Glomerular endothelial cell (primary cell): ENCODE data around the gene PEPD. TPM values are rescaled to one million over a fixed set of nuclear protein-coding genes. Genes with fewer than 3 reads are reported as not detected.

ENCODE experiments used
- DNase-seq: peaks from one replicate; pipeline ENCODE4 v3.0.0-alpha.2; 2011; ENCODE audit warnings: low read depth, low spot score; ENCODE audit errors: extremely low read depth
- total RNA-seq: library from RNA; depleted of rRNA; stranded (reverse); fragments of >200 nt; gene quantifications from 2 replicates; pipeline ENCODE4 v1.2.3, GENCODE V29; 2015

The PEPD gene
- total RNA-seq, 1 donor from 2014 or later = 110 TPM

DNA sequence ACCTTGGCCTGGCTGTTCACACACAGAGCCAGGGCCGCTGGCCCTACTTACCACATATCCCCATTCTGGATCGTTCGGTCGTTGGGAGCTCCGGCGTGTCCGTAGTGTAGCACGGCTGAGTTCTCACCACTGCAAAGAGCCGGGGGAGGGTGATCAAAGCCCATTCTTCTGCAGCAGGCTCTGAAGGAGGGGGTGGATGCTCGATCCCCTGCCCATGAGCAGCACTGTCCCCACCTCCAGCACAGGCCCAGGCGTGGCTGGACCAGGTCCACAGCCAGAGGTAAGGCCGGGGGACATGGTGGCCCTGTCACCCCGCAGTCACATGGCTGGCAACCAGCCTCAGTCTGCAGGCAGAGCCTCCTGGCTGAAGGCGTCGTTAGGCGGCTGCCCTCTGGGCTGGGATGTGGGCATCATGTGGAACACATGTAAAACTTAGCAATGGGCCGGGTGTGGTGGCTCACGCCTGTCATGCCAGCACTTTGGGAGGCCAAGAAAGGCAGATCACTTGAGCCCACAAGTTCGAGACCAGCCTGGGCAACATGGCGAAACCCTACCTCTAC is 109.9 kb downstream of the PEPD start:
- no peak for DNase-seq

DNA sequence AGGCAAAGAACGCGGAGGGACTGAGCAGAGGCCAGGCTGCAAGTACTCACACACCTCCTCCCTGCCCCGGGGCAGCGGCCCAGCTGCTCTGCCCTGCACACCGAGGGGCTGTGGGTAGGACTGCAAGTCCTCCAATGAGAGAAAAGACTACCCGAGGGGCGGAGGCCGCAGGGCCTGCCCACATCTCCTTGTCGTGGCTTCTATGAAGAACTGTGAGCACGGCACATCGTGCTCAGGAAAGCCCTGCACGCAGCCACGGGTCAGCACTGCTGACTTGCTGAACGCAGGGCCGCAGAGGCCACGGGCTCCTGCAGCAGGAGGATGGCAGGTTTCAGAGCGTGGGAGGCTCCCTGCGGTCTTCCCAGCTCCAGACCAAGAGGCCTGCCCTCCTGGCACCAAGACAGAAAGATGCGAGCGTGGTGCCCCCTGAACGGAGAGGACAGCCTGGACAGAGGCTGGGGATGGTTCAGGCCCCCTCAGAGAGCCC is 110.6 kb downstream of the PEPD start:
- no peak for DNase-seq

DNA sequence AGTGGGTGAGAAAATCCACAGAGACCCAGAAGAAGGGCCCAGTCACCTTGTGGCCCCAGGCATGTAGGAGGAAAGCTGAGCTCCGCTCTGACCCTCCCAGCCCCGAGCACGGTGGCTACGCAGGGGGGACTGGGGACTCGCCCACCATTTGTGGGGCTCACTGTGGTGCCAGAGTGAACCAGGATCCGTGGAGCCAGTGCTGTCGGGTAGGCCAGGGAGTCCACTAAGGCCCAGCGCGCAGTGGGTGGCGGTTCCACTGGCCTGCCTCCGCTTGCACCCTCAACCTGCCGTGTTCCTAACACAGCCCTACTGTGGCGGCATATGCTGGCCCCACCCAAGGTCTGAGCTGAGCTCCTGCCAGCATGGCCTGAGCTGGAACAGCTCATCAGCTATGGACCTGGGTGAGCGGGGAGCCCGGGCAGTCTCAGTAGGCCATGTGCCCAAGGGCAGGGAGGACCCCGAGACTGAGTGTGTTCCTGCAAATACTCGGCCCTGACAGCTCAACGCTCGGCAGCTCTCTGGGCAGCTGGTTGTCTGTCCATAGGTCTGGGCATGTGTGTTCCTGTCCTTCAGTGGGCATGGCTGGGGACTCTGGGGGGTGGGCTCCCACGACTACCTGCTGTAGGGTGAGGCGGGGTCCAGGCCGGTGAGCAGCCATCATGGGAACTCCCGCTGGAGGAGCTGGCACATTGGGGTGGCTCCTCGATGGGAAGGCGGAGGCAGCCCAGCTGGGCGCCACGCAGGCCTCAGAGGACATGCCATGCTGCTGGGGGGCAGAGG is 111.5 kb downstream of the PEPD start:
- DNase-seq = no peak

DNA sequence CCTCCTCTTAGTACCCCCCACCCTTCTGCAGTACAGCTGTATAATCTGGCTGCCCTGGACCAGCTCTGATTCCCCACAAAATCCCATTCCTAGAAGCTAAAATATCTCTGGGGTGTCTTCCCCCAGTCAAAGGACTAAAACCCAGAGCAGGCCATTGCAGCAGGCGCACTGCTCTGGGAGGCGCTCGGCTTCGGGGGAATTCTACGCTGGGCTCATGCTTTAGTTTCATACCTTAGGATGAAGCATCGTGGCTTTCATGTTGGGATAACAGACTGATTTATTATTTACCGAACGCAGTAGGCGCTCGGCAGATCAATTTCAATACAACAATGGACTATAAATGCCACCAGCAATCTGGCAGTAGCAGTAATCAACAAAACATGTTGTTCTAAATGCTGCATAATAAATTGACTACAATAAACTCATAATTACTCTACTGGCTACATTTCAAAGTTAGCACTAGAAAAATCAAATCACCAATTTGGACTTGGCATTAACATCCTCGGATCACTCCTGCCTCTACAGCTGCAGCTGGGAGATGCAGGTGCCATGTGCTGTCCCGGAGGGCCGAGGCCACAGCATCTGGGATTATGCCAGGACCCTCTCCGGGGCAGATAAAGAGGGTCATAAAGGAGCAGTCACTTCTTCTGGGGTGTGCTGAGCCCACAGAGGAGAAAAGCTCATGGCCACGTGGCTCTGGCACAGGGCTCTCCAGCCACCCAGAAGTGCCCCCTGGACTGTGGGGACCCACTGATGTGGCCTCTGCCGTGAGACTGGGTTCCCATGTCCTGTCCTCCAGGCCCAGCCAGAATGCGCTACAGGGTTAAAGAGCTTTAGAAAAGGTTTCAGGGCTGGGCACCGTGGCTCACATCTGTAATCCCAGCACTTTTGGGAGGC is 112.8 kb downstream of the PEPD start:
- DNase-seq = no peak

DNA sequence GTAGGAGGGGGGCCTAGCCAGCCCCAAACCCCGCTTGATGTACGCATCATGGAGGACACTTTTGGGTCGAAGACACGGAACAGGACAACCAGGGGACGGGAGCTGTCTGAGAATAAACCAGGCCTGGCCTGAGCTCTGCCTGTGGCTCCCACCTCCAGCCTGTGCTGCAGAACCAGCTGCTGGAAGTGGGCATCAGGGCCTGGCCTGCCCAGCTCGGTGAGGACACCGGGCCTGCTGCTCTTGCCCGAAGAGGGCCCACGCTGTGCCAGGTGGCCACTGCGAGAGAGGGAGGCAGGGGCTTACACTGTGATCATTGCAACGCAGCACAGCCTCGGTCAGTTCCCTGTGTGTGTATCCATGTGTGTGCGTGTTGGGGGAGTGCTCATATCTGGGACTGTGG is 113.5 kb downstream of the PEPD start:
- DNase-seq = no peak

DNA sequence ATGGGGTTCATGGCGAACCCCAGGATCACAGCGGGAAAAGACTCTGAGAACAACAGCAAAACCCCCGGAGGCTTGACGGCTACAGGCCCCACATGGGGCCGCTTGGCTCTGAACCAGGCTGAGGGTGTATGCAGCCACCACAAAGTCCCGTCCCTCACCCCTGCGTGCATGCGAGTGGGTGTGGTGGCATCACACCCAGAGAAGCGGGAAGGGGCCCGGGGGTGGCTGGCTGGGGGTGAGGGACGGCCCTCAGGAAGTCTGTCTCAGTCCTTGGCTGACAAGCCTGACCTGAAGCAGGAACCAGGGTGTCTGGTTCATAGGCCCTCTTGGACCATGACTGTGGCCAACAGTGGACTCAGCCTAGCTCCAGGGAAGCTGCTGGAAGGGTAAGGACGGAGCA is 113.9 kb downstream of the PEPD start:
- DNase-seq = no peak

DNA sequence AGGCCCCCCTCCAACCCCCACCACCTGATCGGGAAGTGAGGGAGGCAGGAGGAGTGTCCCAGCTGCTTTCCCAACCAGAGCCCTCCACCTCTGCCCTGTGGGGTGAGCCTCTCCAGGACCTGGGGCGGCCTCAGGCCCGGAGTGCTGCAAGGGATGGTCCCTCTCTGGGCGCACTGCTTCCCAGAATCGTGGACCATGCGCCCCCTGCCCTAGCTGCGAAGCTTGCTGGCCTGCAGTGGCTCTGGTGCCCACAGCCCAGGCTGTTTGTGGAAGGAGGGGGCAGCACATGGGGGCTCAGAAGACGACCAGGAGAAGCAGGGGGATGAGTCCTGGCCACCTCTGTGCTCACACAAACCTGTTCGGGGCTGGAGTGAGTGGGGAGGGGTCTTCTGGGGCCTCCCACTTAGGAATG is 114.4 kb downstream of the PEPD start:
- DNase-seq = no peak

DNA sequence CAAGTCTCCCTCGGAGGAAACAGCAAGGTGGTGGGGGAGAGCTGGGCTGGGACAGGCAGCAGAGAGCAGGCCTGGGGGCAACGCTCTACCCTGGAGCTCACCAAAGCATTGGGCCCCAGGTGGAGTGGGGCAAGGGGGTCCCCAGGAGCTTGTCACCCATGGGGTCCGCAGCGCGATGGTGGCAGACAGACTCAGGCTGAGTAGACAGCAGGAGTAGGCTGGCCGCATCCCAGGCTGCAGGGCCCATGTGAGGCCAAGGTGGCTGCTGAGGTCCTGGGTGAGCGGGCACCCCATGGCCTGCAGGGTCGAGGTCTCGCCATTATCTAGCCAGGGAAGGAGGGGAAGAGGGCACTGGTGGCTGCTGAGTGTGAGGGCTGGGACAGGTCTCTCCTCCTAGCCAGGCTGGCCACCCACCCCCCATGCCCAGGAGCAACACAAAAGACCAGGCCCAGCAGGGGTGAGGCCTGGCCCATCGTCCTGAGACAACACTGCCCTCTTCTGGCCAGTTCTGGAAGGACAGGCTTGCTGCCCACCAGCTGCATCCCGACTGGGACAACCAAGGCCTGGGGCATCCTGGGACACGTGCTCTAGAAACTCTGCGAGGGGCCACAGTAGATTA is 115.0 kb downstream of the PEPD start:
- no peak for DNase-seq

DNA sequence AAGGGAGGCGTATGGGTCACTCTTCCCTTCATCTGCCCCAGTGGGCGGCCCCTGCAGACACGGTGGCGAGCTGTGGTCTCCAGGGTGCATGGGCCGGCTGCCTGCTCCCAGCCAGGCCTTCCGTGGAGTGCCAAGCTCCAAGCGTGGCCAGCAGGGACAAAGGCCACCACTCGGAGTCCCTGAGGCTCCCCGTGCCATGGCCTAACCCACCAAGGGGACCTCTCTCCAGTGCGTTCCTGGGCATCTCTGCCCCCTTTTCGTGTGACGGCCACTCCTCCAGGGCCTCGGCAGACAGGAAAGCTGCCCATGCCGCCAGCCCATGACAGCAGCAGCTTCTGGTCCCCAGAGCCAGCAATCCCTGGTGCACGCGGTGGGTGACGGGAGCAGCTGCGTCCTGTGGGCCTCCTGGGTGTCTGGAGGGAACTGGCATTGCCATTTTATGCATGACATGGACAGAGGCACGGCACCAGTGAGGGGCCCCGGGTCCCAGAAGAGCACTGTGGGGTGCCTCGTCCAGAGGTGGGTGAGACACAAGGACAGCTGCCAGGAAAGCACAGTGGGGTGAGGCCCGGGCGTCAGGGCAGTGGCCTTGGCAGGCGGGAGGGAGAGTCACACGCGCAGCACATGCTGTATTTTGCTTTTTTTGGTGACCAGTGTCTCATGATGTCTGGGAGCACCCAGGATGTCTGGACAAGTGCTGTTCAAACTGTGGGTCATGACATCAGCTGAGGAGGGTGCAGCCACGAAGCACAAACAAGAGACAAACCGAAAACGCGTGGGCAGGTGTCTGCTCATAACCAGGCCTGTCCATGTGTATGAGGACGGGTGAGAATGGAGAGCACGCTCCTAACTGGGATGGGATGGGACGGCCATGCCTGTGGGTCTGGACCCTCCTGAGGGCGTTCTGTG is 115.8 kb downstream of the PEPD start:
- no peak for DNase-seq

DNA sequence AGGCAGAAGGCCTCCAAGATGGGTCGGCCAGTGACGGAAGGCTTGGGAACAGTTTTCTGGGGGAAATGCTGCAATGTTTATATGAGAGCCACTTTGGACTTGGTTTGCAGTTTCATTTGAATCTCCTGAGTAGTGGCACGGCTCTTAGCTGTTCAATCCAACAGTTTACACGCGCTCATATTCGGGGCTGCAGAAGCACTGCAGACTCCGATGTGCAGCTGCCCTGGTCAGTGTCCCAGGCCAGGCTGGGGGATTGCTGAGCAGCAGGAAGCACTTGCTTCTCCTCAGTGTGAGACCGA is 116.4 kb downstream of the PEPD start:
- no peak for DNase-seq

DNA sequence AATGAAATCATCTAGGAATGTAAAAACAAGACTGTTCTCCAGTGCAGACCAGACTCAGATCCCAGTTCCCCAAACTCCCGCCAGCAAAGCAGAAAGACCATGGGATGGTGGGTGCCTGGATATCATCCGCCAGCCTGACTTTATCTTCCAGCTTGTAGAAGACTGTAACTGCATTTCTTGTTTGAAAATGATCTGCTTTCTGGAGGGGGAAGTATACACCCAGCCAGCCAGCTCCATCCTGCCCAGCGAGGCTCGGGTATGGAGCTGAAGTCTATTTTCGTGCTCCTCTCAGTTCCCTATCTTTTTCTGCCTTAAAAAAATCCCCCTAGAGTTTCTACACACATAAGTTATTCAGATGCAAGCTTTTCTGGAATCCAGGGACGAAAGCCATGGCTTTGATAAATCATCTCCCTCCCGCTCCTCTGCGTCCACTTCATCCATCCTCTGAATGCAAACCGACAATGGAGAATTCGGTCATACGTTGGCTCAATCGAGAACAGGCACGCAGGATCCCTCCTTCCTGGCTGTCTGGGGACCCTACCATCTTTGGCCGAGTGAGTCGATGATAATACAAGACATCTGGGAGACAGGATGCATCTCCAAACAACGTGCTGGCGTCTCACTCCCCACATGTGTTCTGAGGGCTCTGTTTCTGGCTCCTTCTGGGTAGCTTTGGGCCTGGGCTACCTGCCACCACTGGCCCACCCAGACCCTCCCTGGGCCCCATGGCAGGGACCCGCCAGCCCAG is 116.9 kb downstream of the PEPD start:
- no peak for DNase-seq

DNA sequence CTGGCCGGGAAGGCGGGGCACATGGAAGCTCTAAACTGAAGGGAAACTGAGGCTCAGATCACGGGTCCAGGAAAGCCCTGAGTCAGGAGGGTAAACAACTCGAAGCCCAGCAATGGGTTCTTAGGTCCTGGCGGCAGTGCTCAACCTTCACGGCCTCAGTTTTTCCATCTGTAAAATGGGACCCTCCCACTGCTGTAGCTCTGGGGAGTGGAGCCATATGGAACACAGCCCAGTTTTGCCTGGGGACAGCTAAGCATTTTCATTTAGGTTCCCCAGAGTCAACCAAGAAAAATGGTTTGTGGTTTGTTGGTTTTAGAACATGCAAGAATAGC is 117.7 kb downstream of the PEPD start:
- no peak for DNase-seq

DNA sequence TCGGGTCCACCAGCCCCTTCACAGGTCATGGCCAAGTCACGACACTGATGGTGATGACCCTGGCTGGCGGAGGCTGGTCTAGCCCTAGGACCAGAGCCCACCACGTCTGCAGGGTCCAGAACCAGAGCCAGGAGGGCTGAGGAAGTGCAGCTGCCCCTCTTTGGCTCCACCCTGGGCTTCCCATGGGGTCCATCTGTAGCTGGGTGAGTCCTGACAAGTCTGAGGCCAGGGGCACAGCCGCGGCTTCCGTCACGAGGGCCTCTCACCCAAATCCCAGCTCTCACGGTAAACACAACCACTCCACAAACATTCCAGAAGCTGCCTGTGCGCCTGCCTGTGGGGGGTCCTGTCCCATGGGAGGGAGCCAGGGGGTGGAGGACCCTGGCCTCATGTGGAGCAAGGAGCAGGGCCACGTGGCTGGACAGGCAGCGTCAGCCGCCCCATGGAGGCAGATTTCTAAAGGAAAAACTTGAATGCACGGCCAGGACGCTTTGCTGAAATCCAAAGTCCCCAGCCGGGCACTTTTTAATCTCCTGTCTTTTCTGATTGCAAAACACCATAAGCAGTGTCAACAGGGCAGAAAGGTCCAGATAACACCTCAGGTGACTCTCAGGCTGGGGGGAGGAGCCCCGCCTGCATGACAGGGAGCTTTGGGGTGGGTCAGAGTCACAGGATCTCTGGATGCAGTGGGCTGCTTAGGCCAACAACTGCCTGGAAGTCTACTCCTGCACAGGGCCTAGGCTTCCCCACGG is 118.2 kb downstream of the PEPD start:
- no peak for DNase-seq

DNA sequence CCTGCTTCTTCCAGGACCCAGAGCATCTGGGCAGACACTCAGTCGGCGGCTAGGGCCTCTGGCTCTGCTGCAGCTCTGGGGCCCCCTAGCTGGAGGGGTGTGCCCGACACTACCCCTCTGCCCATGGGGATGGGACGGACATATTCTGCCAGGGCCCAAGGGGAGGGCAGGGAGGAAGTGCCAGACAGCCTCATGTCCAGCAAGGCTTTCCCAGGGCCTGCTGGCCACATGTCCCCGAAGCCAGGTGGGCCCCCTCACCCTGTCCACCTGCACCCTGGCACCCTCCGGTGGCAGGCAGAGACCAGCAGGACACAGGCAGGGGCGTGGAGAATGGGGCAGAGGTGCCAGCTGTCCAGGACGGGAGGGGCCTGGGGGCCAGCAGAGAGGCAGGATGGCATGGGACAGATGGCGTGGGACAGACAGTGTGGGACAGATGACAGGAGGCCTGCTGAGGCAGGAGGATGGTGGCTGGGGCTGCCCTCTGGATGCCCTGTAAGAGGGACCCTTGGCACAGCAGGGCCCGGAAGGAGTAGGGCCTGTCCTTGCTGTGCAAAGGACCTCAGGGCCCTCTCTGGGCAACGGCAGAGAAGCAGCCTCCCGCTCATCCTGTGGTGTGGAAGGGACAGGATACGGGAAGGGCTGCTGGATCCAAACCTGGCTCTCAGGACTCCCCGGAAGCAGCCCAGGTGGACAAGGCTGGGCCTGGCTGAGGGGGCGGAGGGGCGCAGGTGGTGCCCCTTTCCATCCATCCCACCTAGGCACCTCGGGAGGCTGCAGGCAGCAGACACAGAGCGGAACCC is 119.0 kb downstream of the PEPD start:
- no peak for DNase-seq

DNA sequence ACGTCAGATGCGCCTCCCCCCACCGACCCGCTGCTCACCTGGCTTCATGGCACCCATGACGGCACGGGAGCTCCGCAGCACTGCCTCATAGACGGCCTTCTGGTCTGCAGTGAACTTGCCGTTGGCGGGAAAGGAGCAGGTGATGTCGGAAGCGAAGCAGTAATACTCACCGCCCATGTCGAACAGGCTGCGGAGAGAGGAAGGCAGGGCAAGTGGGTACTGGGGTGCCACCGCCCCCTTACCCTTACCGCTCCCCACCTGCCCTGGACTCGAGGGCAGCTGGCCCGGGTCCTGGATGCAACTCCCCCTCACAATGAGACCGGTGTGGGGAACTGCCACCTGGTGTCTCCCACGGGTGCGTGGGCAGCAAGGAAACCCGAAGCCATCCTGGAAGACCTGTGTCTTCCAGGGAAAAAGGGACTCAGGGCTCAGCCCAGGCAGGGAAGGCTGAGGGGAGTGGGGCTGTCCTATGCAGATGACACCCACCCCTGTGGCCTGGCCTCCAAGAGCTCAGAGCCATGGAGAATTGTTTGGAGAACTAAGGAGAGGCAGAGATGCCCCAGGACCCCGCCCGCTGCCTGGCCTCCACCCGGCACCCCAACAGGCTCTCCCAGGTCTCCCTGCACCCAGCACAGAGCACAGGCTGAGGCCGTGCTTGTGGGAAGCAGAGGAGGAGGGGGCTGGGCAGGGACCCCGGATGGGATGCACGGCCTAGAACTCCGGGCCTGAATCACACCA is 119.7 kb downstream of the PEPD start:
- no peak for DNase-seq

DNA sequence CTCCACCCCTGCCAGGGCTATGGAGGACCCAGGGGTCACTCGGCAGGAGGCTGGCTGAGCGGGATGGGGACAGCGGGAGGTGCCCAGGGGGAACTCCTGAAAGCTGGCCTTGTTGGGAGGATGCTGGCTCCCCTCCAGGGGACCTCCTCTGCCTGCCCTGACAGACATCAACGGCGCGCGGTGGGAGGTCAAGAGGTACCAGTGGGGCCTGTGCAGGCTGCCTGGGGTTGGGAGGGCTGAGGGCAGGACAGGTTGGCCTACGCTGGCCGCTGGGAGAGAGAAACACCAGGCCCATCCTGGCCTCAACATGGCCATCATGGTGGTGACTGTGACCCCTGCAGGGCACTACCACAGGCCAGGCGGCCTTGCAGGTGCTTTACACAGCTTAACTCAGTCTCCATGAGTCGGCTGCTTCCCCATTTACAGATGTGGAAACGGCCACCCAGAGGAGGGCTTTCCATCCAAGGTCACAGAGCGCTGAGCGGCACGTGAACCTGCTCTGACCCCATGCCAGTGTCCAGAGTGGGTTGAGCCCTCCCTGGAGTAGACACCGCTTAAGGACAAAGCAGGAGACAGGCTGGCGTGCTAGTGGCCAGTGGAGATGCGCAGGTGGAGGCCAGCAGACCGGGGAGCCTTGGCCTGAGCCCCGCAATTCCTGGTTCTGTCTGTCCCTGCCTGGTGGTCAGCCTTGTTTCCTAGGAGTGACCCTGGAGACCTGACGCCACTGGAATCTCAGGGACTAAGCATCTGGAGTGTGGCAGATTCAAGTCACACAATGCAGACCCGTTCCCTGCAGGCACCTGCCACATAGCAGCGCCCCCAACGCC is 120.5 kb downstream of the PEPD start:
- DNase-seq = no peak
